T-helper 22 cell (primary cell): ENCODE data around the gene CALML3.

ENCODE experiments used
- DNase-seq: peaks from one replicate; pipeline ENCODE4 v3.0.0-alpha.2; 2020; ENCODE audit warnings: low read depth

The CALML3 gene

DNA sequence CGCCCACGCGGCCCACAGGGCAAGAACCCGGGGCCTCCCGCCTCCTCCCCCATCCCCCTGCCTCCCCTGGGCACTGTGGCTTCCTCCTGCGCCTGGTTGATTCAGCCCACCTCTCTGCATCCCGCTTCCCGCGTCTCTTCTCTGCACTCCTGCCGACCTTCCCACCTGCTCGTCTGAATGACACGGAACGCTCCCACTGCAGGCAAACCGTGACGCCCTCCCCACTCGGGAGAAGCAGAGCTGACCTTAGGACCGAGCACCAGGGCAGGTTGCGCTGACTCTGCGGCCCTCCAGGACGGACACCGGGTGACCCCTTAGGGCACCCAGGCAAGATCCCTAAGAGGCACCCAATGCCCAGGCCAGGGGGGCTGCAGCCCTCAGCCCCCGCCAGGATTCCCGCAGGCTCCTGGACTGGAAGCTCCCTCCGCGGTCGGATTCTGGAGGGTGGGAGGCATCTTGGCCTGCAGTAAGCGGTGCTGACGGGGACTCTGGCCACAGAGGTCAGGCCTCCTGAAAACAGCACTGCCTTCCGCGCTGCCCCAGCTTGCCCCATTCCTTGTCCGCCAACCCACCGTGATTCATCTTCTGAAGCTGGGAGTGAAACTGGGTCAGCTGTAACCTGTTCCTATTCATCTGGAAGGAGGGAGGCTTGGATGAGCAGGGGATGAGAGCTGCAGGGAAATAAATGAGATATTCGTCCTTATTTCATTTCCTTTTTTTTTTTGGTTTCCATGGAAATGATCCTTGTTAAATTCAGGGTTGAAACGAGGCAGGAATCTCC lies 990 bp downstream of the CALML3 start:
- no peak for DNase-seq

GRCh38 chr10:5526691-5527331 lies 2.0 kb downstream of the CALML3 start:
- DNase-seq, result no peak

DNA sequence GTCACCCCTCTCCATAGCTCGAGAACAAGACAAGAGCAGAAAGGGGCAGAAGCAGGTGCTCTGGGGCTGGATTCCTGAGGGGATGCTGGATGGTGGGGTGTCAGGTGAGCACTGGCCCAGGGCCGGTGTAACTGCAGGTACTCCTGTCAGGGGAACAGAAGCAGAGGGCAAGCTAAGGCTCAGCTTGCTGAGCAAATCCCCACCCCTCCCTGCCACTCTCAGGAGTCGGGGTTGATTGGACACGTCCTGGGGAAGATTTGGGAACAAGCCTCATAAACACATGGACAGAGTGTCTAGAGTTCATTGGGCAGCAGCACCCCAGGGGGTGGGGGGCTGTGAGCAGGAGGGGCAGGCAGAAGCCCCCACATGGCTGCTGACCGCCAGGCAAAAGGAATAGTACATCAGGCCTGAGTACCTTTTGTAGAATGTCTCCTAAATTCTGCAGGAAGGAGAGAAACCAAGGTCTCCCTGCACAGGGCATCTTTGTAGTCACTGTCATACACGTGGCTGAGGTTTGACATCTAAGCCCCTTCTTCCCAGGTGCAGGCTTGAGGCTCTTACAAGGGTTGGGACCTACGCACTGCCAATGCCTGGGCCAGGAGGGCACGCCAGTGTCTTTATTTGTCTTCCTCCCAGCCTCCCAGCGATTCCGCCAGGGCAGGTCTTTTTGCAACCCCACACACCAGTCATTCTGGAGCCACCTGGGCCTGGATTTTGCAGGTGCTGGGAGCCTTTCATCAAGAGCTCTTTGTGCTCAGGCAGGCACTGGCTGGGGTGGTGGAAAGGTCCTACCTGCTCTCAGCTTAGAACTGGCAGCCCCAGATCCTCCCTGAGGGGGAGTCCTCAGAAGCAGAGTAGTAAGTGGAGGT lies 2.8 kb downstream of the CALML3 start:
- no peak for DNase-seq

GRCh38 chr10:5528989-5529701 lies 4.4 kb downstream of the CALML3 start:
- no peak for DNase-seq

DNA sequence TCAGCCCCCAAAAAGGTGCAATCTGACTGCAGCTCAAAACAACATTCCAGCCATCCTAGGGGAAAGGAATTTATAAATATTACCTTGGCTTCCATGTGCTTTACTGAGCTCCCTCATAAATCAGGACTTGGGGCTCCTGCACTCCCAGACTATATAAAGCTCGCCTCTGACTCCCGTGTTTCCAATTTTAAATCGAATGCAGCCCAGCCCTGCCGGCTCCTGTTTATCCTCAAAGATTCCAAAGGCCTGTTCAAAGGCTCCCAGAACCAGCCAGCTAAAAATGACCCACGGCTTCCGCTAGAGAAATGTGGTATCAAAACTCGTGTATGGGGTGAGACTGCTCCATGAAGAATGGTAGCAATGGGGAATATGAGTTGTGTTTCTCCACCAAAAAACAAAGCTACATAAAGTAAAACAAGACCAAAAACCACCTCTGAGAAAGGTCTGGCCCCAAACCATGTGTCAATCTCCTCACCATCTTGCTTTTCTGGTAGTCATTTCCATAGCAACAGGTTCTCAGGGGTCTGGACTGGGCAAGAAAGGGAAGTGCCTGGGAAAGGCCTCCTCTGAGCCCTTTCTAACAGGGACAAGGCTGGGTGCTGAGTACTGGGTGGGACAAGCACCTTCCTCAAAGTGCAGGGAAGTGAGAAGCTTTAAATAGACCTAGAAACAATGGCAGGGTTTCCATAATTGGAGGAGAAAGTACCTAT lies 5.1 kb downstream of the CALML3 start:
- DNase-seq, result no peak

GRCh38 chr10:5530412-5530806 lies 5.6 kb downstream of the CALML3 start:
- no peak for DNase-seq

DNA sequence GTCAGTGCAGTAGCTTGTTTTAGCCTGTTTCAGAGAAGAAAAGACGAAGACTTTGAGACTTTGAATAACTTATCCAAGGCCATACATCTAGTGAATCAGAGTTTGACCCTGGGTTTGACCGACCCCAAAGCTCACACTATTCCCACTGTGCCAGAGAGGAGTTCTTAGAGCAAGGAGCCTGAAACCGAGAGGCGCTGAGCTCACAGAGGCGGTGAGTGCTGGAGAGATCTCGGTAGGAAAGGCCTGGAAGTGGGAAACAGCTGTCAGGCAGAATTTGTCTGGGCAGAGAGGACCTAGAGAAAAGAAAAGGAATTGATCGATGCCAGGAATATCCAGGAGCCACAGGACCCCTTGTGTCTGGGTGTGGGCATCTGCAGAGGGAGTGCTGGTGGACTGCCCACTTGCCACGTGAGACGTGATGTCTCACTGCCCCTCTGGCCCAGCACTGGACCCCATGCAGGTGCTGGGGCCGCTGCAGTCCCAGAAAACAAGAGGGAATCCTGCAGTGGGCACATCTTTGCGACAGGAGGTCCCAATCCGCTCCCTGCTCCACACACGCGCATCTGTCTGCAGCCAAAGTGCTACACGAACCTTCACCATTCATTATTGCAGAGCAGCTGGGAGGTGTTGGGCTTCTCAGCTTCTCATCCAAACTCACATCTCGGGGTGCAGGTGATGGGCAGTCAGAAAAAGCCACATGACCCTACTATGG lies 6.2 kb downstream of the CALML3 start:
- DNase-seq, result no peak

- no peak for DNase-seq
Observed at GRCh38 chr10:5531558-5532306, 7.0 kb downstream of the CALML3 start.

DNA sequence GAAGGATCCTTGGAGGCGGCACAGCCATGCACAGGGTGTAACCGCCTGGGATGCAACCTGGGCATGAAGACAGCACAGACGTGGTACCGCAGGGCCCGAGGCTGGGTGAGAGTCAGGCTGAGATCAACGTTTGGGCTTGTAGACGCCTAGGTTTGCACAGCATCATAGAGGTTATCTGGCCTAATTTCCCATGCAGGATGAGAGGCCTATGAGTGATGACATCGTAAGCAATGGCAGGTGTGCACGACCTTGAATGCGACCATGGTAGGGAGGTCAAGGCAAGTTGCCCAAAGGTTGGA lies 7.5 kb downstream of the CALML3 start:
- DNase-seq, result no peak

GRCh38 chr10:5532618-5533097 lies 7.9 kb downstream of the CALML3 start:
- no peak for DNase-seq

DNA sequence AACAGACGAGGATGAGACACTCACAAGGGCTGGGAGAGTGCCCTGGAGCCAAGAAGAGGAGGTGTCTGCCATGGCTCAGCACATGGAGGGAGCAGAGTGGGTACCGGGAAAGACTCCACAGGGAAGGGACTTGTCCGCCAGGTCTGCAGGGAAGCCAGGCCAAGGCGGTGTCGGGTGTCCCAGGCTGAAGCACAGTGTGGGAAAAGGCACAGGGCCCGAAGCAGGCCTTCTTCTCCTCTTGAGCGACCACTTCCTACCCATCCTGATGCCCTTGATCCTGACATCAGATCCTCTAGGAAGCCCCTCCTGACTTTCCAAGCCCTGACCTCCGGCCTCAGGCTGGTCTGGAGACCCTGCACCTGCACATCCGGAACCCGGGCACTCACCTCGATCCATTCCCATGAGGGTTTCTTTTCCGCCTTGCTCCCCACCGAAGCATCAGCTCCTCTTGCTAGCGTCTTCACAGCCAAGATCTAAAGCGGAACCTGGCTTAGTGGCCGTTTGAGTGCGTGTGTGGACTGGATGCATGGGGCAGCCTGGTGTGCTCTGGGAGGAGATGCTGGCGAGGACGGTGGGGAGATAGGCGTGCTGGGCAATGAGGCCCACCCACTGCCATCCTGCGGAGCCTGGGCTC lies 8.5 kb downstream of the CALML3 start:
- DNase-seq, result no peak

- DNase-seq, result no peak
Observed at GRCh38 chr10:5534051-5534821, 9.5 kb downstream of the CALML3 start.

DNA sequence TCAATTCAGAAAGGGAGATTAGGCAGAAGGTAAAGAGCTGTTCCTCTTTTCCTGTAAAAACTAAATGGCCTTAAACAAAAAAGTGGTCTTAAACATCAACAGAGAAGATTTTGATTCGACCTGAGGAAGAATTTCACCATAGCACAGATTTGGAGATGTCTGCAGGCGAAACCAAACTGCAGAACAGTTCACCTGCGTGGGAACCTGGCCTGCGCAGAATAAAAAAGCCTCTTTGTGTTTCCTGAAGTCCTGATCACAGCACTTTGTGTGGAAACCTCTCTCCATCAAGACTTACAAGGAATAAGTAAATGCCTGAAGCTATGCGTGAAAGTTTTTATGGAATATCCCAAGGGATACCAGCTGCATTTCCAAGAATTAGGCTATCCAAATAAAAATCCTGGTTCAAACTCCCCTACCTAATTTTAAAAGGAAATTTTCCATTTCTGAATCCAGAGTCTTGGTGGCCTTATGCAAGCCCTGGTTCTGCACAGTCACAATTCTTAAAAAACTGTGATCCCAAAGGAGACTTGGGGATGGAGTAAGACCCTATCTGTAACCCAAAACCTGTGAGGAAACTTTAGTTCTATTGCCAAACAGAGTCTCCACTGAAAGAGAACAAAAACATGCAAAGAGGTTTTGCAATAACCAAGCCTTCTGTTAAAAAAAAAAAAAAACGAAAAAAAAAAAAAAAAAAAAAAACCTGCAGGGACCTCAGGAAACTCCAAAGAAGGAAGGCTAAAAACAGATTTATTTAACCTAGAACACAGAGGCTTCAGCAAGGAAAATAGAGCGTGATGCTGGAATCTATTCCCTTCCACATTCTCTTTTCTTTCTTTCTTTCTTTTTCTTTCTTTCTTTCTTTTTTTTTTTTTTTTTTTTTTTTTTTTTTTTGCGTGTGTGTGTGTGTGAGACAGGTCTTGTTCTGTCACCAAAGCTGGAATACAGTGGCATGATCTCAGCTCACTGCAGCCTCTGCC lies 10.4 kb downstream of the CALML3 start:
- no peak for DNase-seq

- DNase-seq, result no peak
Observed at GRCh38 chr10:5536486-5537081, 11.8 kb downstream of the CALML3 start.

DNA sequence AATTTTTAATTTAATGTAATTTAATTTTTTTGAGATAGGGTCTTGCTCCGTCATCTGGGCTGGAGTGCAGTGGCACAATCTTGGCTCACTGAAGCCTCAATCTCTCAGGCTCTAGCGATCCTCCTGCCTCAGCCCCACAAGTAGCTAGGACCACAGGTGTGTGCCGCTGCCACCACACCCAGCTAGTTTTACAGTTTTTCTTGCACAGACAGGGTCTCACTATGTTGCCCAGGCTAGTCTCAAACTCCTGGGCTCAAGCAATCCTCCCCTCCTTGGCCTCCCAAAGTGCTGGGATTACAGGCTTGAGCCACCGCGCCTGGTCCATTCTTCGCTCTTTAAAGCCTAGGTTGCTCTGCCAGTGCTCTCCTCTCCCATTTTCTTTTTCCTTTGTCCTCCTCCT lies 12.9 kb downstream of the CALML3 start:
- no peak for DNase-seq

GRCh38 chr10:5538446-5538845 lies 13.7 kb downstream of the CALML3 start:
- DNase-seq, result no peak
